Measurements from ENCODE around the gene THAP3.
A peak's percentile ranks its signal among the peaks of the same experiment; 100 is the strongest.

Gene THAP3

GRCh38 chr1:6614019-6614928 is 10.4 kb upstream of the THAP3 start:
- Histone ChIP-seq H3K9ac (ENCODE audit: low read depth, low read length) (peak overlapping the region; percentile 87), H3K36me3 (ENCODE audit: insufficient read depth, low read length) (no peaks in the 10 kb centered on the region), H3K9me3 (ENCODE audit: control insufficient read depth, insufficient read depth, low read length) (no peaks in the 10 kb centered on the region), H3K4me1 (ENCODE audit: insufficient read depth, low read length) (peaks cover 4% of the 10 kb centered on the region; the same call in 1 of the 2 replicates)

- H3K36me3 ChIP-seq (ENCODE audit: insufficient read depth, low read length), result peaks cover 3% of the 10 kb centered on the region; the same call in 1 of the 2 replicates
- peak overlapping the region; percentile 65 for H3K9ac ChIP-seq (ENCODE audit: low read depth, low read length)
- no peaks in the 10 kb centered on the region for H3K4me1 ChIP-seq (ENCODE audit: insufficient read depth, low read length)
- H3K9me3 ChIP-seq (ENCODE audit: control insufficient read depth, insufficient read depth, low read length), result no peaks in the 10 kb centered on the region
These were observed 9.5 kb upstream of the THAP3 start for GRCh38 chr1:6614929-6615785.

- Histone ChIP-seq H3K9me3 (ENCODE audit: control insufficient read depth, insufficient read depth, low read length) (no peaks in the 10 kb centered on the region), H3K36me3 (ENCODE audit: insufficient read depth, low read length) (peaks cover 17% of the 10 kb centered on the region), H3K9ac (ENCODE audit: low read depth, low read length) (no peak overlapping the region), H3K4me1 (ENCODE audit: insufficient read depth, low read length) (no peaks in the 10 kb centered on the region)
These were observed 5.6 kb upstream of the THAP3 start for GRCh38 chr1:6619045-6619444.

- peaks cover 17% of the 10 kb centered on the region for H3K36me3 ChIP-seq (ENCODE audit: insufficient read depth, low read length)
- no peak overlapping the region for H3K9ac ChIP-seq (ENCODE audit: low read depth, low read length)
- H3K4me1 ChIP-seq (ENCODE audit: insufficient read depth, low read length), result no peaks in the 10 kb centered on the region
- no peaks in the 10 kb centered on the region for H3K9me3 ChIP-seq (ENCODE audit: control insufficient read depth, insufficient read depth, low read length)
These were observed 3.0 kb upstream of the THAP3 start for GRCh38 chr1:6621429-6622391.

- no peaks in the 10 kb centered on the region for H3K4me1 ChIP-seq (ENCODE audit: insufficient read depth, low read length)
- H3K9ac ChIP-seq (ENCODE audit: low read depth, low read length), result no peak overlapping the region
- H3K9me3 ChIP-seq (ENCODE audit: control insufficient read depth, insufficient read depth, low read length), result no peaks in the 10 kb centered on the region
- H3K36me3 ChIP-seq (ENCODE audit: insufficient read depth, low read length), result peaks cover 17% of the 10 kb centered on the region
These were observed 2.1 kb upstream of the THAP3 start for GRCh38 chr1:6622396-6623152.

GRCh38 chr1:6623269-6623965 is 1.3 kb upstream of the THAP3 start:
- Histone ChIP-seq H3K9ac (ENCODE audit: low read depth, low read length) (no peak overlapping the region), H3K9me3 (ENCODE audit: control insufficient read depth, insufficient read depth, low read length) (no peaks in the 10 kb centered on the region), H3K36me3 (ENCODE audit: insufficient read depth, low read length) (peaks cover 17% of the 10 kb centered on the region), H3K4me1 (ENCODE audit: insufficient read depth, low read length) (no peaks in the 10 kb centered on the region)

- H3K9me3 ChIP-seq (ENCODE audit: control insufficient read depth, insufficient read depth, low read length), result no peaks in the 10 kb centered on the region
- H3K9ac ChIP-seq (ENCODE audit: low read depth, low read length), result peak overlapping the region; percentile 66
- H3K4me1 ChIP-seq (ENCODE audit: insufficient read depth, low read length), result no peaks in the 10 kb centered on the region
- H3K36me3 ChIP-seq (ENCODE audit: insufficient read depth, low read length), result peaks cover 11% of the 10 kb centered on the region
These were observed 999 bp downstream of the THAP3 start for GRCh38 chr1:6625584-6626149.

- Histone ChIP-seq H3K9me3 (ENCODE audit: control insufficient read depth, insufficient read depth, low read length) (no peaks in the 10 kb centered on the region), H3K36me3 (ENCODE audit: insufficient read depth, low read length) (no peaks in the 10 kb centered on the region), H3K4me1 (ENCODE audit: insufficient read depth, low read length) (no peaks in the 10 kb centered on the region), H3K9ac (ENCODE audit: low read depth, low read length) (no peak overlapping the region)
These were observed 2.4 kb downstream of the THAP3 start for GRCh38 chr1:6627031-6627430.

- Histone ChIP-seq H3K9ac (ENCODE audit: low read depth, low read length) (no peak overlapping the region), H3K4me1 (ENCODE audit: insufficient read depth, low read length) (no peaks in the 10 kb centered on the region), H3K9me3 (ENCODE audit: control insufficient read depth, insufficient read depth, low read length) (no peaks in the 10 kb centered on the region), H3K36me3 (ENCODE audit: insufficient read depth, low read length) (no peaks in the 10 kb centered on the region)
These were observed 3.3 kb downstream of the THAP3 start for GRCh38 chr1:6627841-6628545.

- no peak overlapping the region for H3K9ac ChIP-seq (ENCODE audit: low read depth, low read length)
- no peaks in the 10 kb centered on the region for H3K36me3 ChIP-seq (ENCODE audit: insufficient read depth, low read length)
- H3K9me3 ChIP-seq (ENCODE audit: control insufficient read depth, insufficient read depth, low read length), result no peaks in the 10 kb centered on the region
- no peaks in the 10 kb centered on the region for H3K4me1 ChIP-seq (ENCODE audit: insufficient read depth, low read length)
These were observed 4.4 kb downstream of the THAP3 start for GRCh38 chr1:6628971-6629479.

GRCh38 chr1:6630027-6630426 is 5.4 kb downstream of the THAP3 start:
- Histone ChIP-seq H3K9ac (ENCODE audit: low read depth, low read length) (no peak overlapping the region), H3K4me1 (ENCODE audit: insufficient read depth, low read length) (no peaks in the 10 kb centered on the region), H3K36me3 (ENCODE audit: insufficient read depth, low read length) (no peaks in the 10 kb centered on the region), H3K9me3 (ENCODE audit: control insufficient read depth, insufficient read depth, low read length) (no peaks in the 10 kb centered on the region)

- peaks cover 1% of the 10 kb centered on the region for H3K36me3 ChIP-seq (ENCODE audit: insufficient read depth, low read length)
- no peaks in the 10 kb centered on the region for H3K4me1 ChIP-seq (ENCODE audit: insufficient read depth, low read length)
- no peaks in the 10 kb centered on the region for H3K9me3 ChIP-seq (ENCODE audit: control insufficient read depth, insufficient read depth, low read length)
- no peak overlapping the region for H3K9ac ChIP-seq (ENCODE audit: low read depth, low read length)
These were observed 6.4 kb downstream of the THAP3 start for GRCh38 chr1:6631058-6631457.

All from ES-I3 (cell line).